Ishikawa (cell line): ENCODE results near the gene PEMT.

Experiments used
- CEBPB ChIP-seq: IDR thresholded peaks from 2 replicates; pipeline ENCODE4 v1.6.1; 2012
- CREB1 ChIP-seq: IDR thresholded peaks from 2 replicates; pipeline ENCODE4 v1.6.1; 2012; ENCODE audit warnings: low read depth
- EGR1 ChIP-seq: IDR thresholded peaks from 2 replicates; pipeline ENCODE4 v1.6.1; 2012
- EP300 ChIP-seq: IDR thresholded peaks from 2 replicates; pipeline ENCODE4 v1.6.1; 2012; ENCODE audit warnings: borderline replicate concordance
- FOXM1 ChIP-seq: IDR thresholded peaks from 2 replicates; pipeline ENCODE4 v1.6.1; 2012; ENCODE audit warnings: low read depth, borderline replicate concordance
- MAX ChIP-seq: IDR thresholded peaks from 2 replicates; pipeline ENCODE4 v1.6.1; 2012
- NFIC ChIP-seq: IDR thresholded peaks from 2 replicates; pipeline ENCODE4 v1.6.1; 2012
- RAD21 ChIP-seq: IDR thresholded peaks from 2 replicates; pipeline ENCODE4 v1.6.1; 2012; ENCODE audit warnings: low read depth
- REST ChIP-seq: IDR thresholded peaks from 2 replicates; pipeline ENCODE4 v1.6.1; 2012; ENCODE audit warnings: low read depth, mild to moderate bottlenecking
- TAF1 ChIP-seq: IDR thresholded peaks from 2 replicates; pipeline ENCODE4 v1.6.1; 2012; ENCODE audit warnings: low read depth, mild to moderate bottlenecking
- TCF12 ChIP-seq: IDR thresholded peaks from 2 replicates; pipeline ENCODE4 v1.6.1; 2012; ENCODE audit warnings: low read depth
- TEAD4 ChIP-seq: IDR thresholded peaks from 2 replicates; pipeline ENCODE4 v1.6.1; 2012
- USF1 ChIP-seq: IDR thresholded peaks from 2 replicates; pipeline ENCODE4 v1.6.1; 2012
- YY1 ChIP-seq: IDR thresholded peaks from 2 replicates; pipeline ENCODE4 v1.6.1; 2012; ENCODE audit warnings: low read depth
- ZBTB7A ChIP-seq: IDR thresholded peaks from 2 replicates; pipeline ENCODE4 v1.6.1; 2012; ENCODE audit warnings: low read depth

Gene PEMT

GRCh38 chr17:17484451-17484899 is 107.0 kb downstream of the PEMT start:
- TF ChIP-seq TAF1, result no peak

- no peak for TF ChIP-seq FOXM1
- TF ChIP-seq RAD21, result no peak
- TF ChIP-seq TAF1, result no peak
- no peak for TF ChIP-seq NFIC
- TF ChIP-seq EP300, result no peak
- TF ChIP-seq REST, result no peak
- no peak for TF ChIP-seq CREB1
- TF ChIP-seq EGR1, result no peak
- TF ChIP-seq TCF12, result no peak
- TF ChIP-seq CEBPB, result no peak
- no peak for TF ChIP-seq TEAD4
These were observed 109.6 kb downstream of the PEMT start for GRCh38 chr17:17481860-17482259.

- TF ChIP-seq FOXM1 (no peak), ZBTB7A (no peak), REST (no peak), YY1 (no peak), TAF1 (no peak), TEAD4 (no peak), RAD21 (no peak), USF1 (no peak), CEBPB (no peak), NFIC (no peak), EGR1 (no peak), CREB1 (no peak), TCF12 (no peak), EP300 (no peak), MAX (no peak)
These were observed 110.8 kb downstream of the PEMT start for GRCh38 chr17:17480593-17481148.

- TF ChIP-seq TAF1 (no peak), CEBPB (no peak), TCF12 (no peak), TEAD4 (no peak), CREB1 (no peak), FOXM1 (no peak), YY1 (no peak), USF1 (no peak), RAD21 (no peak), EP300 (no peak), MAX (no peak), ZBTB7A (no peak), REST (no peak), EGR1 (no peak), NFIC (no peak)
These were observed 112.3 kb downstream of the PEMT start for GRCh38 chr17:17479209-17479608.

- 0 out of 2 replicates have a peak, but pooled peaks have one; percentile 37 for TF ChIP-seq NFIC
- peak; percentile 91 for TF ChIP-seq EGR1
- no peak for TF ChIP-seq ZBTB7A
- TF ChIP-seq RAD21, result no peak
- TF ChIP-seq YY1, result peak; percentile 84
- TF ChIP-seq EP300, result peak; percentile 39; the same call in 1 of the 2 replicates
- peak; percentile 79 for TF ChIP-seq TAF1
- TF ChIP-seq REST, result 0 out of 2 replicates have a peak, but pooled peaks have one; percentile 13
- TF ChIP-seq USF1, result no peak; the same call in 1 of the 2 replicates
- TF ChIP-seq FOXM1, result no peak
- TF ChIP-seq CREB1, result peak; percentile 97
- TF ChIP-seq TCF12, result peak; percentile 57; the same call in 1 of the 2 replicates
- peak; percentile 59; the same call in 1 of the 2 replicates for TF ChIP-seq MAX
- TF ChIP-seq CEBPB, result no peak
These were observed 114.5 kb downstream of the PEMT start, which contains the start of gene MED9 for GRCh38 chr17:17476865-17477467. TSS of gene MED9 (plus strand) at chr17:17477000. CDS start at chr17:17477042, 42 bp downstream.
